H9 (cell line): ENCODE results near the gene MCAM. TPM values are rescaled to one million over a fixed set of nuclear protein-coding genes. Genes with fewer than 3 reads are reported as not detected.

ENCODE experiments used
- DNase-seq: peaks from one replicate; pipeline ENCODE4 v3.0.0-alpha.2; 2017
- H2AFZ ChIP-seq: one replicate; pipeline ENCODE4 v1.6.1; 2013; ENCODE audit warnings: mild to moderate bottlenecking, low read length, control low read depth, moderate library complexity
- H2AK5ac ChIP-seq: 2 replicates; pipeline ENCODE4 v1.6.1; 2013; ENCODE audit warnings: low read length, control low read depth, mixed read lengths; ENCODE audit not compliant: insufficient read length
- H2BK120ac ChIP-seq: one replicate; pipeline ENCODE4 v1.6.1; 2013; ENCODE audit warnings: low read depth, mild to moderate bottlenecking, low read length, control low read depth, inconsistent platforms; ENCODE audit not compliant: poor library complexity, severe bottlenecking
- H2BK12ac ChIP-seq: 2 replicates; pipeline ENCODE4 v1.6.1; 2013; ENCODE audit warnings: low read length, control low read depth, mixed read lengths, low read depth; ENCODE audit not compliant: insufficient read length
- H2BK15ac ChIP-seq: 2 replicates; pipeline ENCODE4 v1.6.1; 2013; ENCODE audit warnings: low read depth, low read length, control low read depth
- H2BK20ac ChIP-seq: one replicate; pipeline ENCODE4 v1.6.1; 2013; ENCODE audit warnings: low read depth, mild to moderate bottlenecking, low read length, control low read depth, inconsistent platforms; ENCODE audit not compliant: poor library complexity, severe bottlenecking
- H2BK5ac ChIP-seq: 2 replicates; pipeline ENCODE4 v1.6.1; 2013; ENCODE audit warnings: low read length, control low read depth, mixed read lengths; ENCODE audit not compliant: insufficient read length
- H3K14ac ChIP-seq: 2 replicates; pipeline ENCODE4 v1.6.1; 2013; ENCODE audit warnings: low read length, control low read depth; ENCODE audit not compliant: insufficient read depth
- H3K18ac ChIP-seq: 2 replicates; pipeline ENCODE4 v1.6.1; 2013; ENCODE audit warnings: low read depth, mild to moderate bottlenecking, mixed read lengths, low read length, control low read depth; ENCODE audit not compliant: insufficient read length
- H3K23ac ChIP-seq: 2 replicates; pipeline ENCODE4 v1.6.1; 2013; ENCODE audit warnings: low read length, control low read depth, mixed read lengths, low read depth; ENCODE audit not compliant: insufficient read length
- H3K23me2 ChIP-seq: 2 replicates; pipeline ENCODE4 v1.6.1; 2013; ENCODE audit warnings: low read depth, mild to moderate bottlenecking, mixed read lengths, low read length, control low read depth; ENCODE audit not compliant: insufficient read length, poor library complexity, severe bottlenecking
- H3K27ac ChIP-seq: 2 replicates; pipeline ENCODE4 v1.5.1; 2013; ENCODE audit warnings: low read length, control low read depth, mixed read lengths, low read depth; ENCODE audit not compliant: insufficient read length
- H3K27me3 ChIP-seq: 2 replicates; pipeline ENCODE4 v1.6.1; 2013; ENCODE audit warnings: low read length, control low read depth, inconsistent platforms; ENCODE audit not compliant: insufficient read depth
- H3K4ac ChIP-seq: 2 replicates; pipeline ENCODE4 v1.6.1; 2013; ENCODE audit warnings: low read depth, mild to moderate bottlenecking, control low read depth, inconsistent platforms, low read length, moderate library complexity
- H3K4me1 ChIP-seq: 2 replicates; pipeline ENCODE4 v1.6.1; 2013; ENCODE audit warnings: low read length, control low read depth, inconsistent platforms; ENCODE audit not compliant: insufficient read depth
- H3K4me2 ChIP-seq: 2 replicates; pipeline ENCODE4 v1.6.1; 2013; ENCODE audit warnings: low read length, control low read depth, mixed read lengths; ENCODE audit not compliant: insufficient read length, insufficient read depth
- H3K56ac ChIP-seq: 2 replicates; pipeline ENCODE4 v1.6.1; 2013; ENCODE audit warnings: low read depth, mild to moderate bottlenecking, mixed read lengths, low read length, control low read depth; ENCODE audit not compliant: insufficient read length
- H3K79me1 ChIP-seq: 2 replicates; pipeline ENCODE4 v1.6.1; 2013; ENCODE audit warnings: low read depth, mild to moderate bottlenecking, moderate library complexity, low read length, control low read depth, inconsistent platforms; ENCODE audit not compliant: insufficient read depth, poor library complexity, severe bottlenecking
- H3K79me2 ChIP-seq: 2 replicates; pipeline ENCODE4 v1.6.1; 2013; ENCODE audit warnings: low read length, control low read depth, inconsistent platforms; ENCODE audit not compliant: insufficient read depth
- H3K9ac ChIP-seq: 2 replicates; pipeline ENCODE4 v1.6.1; 2013; ENCODE audit warnings: low read length, control low read depth, mixed read lengths; ENCODE audit not compliant: insufficient read length; ENCODE audit errors: extremely low read depth
- H3K9me3 ChIP-seq: one replicate; pipeline ENCODE4 v1.6.1; 2013; ENCODE audit warnings: low read depth, low read length, inconsistent platforms; ENCODE audit not compliant: control insufficient read depth
- H3T11ph ChIP-seq: one replicate; pipeline ENCODE4 v1.6.1; 2013; ENCODE audit warnings: mild to moderate bottlenecking, low read length, control low read depth, inconsistent platforms
- H4K20me1 ChIP-seq: one replicate; pipeline ENCODE4 v1.6.1; 2013; ENCODE audit not compliant: control insufficient read depth, insufficient read length, insufficient read depth
- H4K5ac ChIP-seq: 2 replicates; pipeline ENCODE4 v1.6.1; 2013; ENCODE audit warnings: low read depth, mild to moderate bottlenecking, mixed read lengths, low read length, control low read depth; ENCODE audit not compliant: insufficient read length
- H4K8ac ChIP-seq: replicated peaks from 2 replicates; pipeline ENCODE4 v1.6.1; 2013; ENCODE audit warnings: low read length, control low read depth, mixed read lengths, low read depth; ENCODE audit not compliant: insufficient read length
- H4K91ac ChIP-seq: 2 replicates; pipeline ENCODE4 v1.6.1; 2013; ENCODE audit warnings: low read depth, mild to moderate bottlenecking, moderate library complexity, mixed read lengths, low read length, control low read depth; ENCODE audit not compliant: insufficient read length
- H3K27ac Mint-ChIP-seq, 3 experiments: 2 replicates in 2 of 3; 3 replicates in 1 of 3; pipeline ENCODE4 v1.8.0; 2020 to 2021; ENCODE audit warnings: mixed read lengths in 3 of 3, mild to moderate bottlenecking in 1 of 3, moderate library complexity in 1 of 3
- H3K27me3 Mint-ChIP-seq: 2 replicates; pipeline ENCODE4 v1.8.0; 2021; ENCODE audit warnings: low read depth, mild to moderate bottlenecking, moderate library complexity, mixed read lengths
- H3K36me3 Mint-ChIP-seq, 3 experiments: 2 replicates in 2 of 3; 3 replicates in 1 of 3; pipeline ENCODE4 v1.8.0; 2020 to 2021; ENCODE audit warnings: low read depth in 3 of 3, mixed read lengths in 3 of 3; ENCODE audit not compliant: insufficient read depth in 1 of 3
- H3K4me1 Mint-ChIP-seq, 2 experiments: 2 replicates each; pipeline ENCODE4 v1.8.0; 2020; ENCODE audit warnings: mixed read lengths in 2 of 2
- H3K4me3 Mint-ChIP-seq, 2 experiments: 2 replicates in 1 of 2; 3 replicates in 1 of 2; pipeline ENCODE4 v1.8.0; 2020 to 2021; ENCODE audit warnings: mild to moderate bottlenecking in 2 of 2, mixed read lengths in 2 of 2, moderate library complexity in 1 of 2
- H3K9me3 Mint-ChIP-seq, 2 experiments: 2 replicates in 1 of 2; 3 replicates in 1 of 2; pipeline ENCODE4 v1.8.0; 2020; ENCODE audit warnings: mild to moderate bottlenecking in 2 of 2, mixed read lengths in 2 of 2, moderate library complexity in 1 of 2
- WGBS: extraction: QIAGEN DNeasy Blood & Tissue Kit; methylation state at CpG from one replicate; pipeline ENCODE4 v1.1.7; 2013; ENCODE audit warnings: missing lambda C conversion rate, low lambda C conversion rate, mixed read lengths; ENCODE audit not compliant: insufficient read length; ENCODE audit errors: extremely low coverage; 5-methylcytosine and 5-hydroxymethylcytosine counted together
- total RNA-seq: library from RNA; stranded (reverse); gene quantifications from 2 replicates; pipeline ENCODE4 v1.2.1, GENCODE V29; 2021
- TF ChIP-seq, protein P1 (sequence below): fragments of 200-600 bp; sonication (generic); conservative IDR thresholded peaks from 3 replicates; pipeline ENCODE4 v1.8.0; 2021; ENCODE audit warnings: antibody characterized with exemption, mild to moderate bottlenecking

Gene MCAM
- total RNA-seq, 1 experiment from 2014 or later: 21.5 TPM

DNA sequence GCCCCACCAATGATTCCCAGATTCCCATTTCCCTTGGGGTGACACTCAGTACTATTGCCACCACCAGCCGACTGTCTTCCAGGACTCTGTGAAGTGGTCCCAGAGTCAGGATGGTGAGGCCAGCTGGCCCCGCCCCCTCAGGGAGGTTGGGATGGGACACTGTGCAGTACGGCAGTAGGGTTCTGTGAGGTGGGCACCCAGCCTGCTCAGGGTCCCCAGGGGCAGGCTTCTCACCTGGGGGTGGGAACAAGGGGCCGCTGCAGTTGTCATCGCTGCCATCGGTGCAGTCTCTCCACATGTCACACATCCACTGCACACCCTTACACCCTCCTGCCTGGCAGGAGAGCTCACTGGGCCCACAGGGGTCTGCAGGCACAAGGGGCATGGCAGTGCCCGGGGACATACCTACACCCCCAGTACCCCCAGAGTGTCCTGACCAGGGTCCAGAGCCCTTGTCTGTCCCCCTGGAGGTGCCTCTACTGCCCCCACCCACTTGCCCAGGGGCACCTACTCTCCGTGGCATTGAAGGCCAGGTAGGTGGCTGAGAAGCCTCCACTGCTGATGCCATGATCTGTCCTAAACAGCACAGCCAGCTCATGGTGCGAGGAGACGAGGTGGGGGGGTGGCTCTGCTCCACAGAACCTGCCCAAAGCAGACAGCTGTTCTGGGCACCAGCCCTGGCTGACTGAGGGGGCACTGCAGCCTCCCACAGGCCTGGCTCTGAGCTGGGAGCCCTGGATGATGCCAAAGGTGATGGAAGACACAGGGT, 25.6 kb upstream of the MCAM start:
- peaks cover 82% of the 10 kb centered on the region for H3K27me3 Mint-ChIP-seq
- no peaks in the 10 kb centered on the region; the same call in 1 of the 2 replicates for H3K4me1 ChIP-seq
- H3K23me2 ChIP-seq: peaks cover 19% of the 10 kb centered on the region
- H3K18ac ChIP-seq: no peak overlapping the region
- no peak overlapping the region for H2BK15ac ChIP-seq
- H2AFZ ChIP-seq: no peak overlapping the region
- no peak overlapping the region for H3K4me2 ChIP-seq
- no peak overlapping the region for H3T11ph ChIP-seq
- H3K14ac ChIP-seq: no peak overlapping the region
- H3K36me3 Mint-ChIP-seq: no peaks in the 10 kb centered on the region; a peak in 1 of 7 replicates
- H3K9ac ChIP-seq: no peak overlapping the region
- no peak overlapping the region for H2BK20ac ChIP-seq
- H4K20me1 ChIP-seq: no peaks in the 10 kb centered on the region
- H3K23ac ChIP-seq: no peak overlapping the region
- TF ChIP-seq, protein P1, sequence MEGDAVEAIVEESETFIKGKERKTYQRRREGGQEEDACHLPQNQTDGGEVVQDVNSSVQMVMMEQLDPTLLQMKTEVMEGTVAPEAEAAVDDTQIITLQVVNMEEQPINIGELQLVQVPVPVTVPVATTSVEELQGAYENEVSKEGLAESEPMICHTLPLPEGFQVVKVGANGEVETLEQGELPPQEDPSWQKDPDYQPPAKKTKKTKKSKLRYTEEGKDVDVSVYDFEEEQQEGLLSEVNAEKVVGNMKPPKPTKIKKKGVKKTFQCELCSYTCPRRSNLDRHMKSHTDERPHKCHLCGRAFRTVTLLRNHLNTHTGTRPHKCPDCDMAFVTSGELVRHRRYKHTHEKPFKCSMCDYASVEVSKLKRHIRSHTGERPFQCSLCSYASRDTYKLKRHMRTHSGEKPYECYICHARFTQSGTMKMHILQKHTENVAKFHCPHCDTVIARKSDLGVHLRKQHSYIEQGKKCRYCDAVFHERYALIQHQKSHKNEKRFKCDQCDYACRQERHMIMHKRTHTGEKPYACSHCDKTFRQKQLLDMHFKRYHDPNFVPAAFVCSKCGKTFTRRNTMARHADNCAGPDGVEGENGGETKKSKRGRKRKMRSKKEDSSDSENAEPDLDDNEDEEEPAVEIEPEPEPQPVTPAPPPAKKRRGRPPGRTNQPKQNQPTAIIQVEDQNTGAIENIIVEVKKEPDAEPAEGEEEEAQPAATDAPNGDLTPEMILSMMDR: no peak
- H2BK5ac ChIP-seq: no peak overlapping the region
- no peaks in the 10 kb centered on the region for H3K9me3 ChIP-seq
- H2BK120ac ChIP-seq: no peak overlapping the region
- no peaks in the 10 kb centered on the region for H3K79me2 ChIP-seq
- H3K4me3 Mint-ChIP-seq: no peak overlapping the region; a peak in 1 of 5 replicates
- no peak overlapping the region for H3K27ac ChIP-seq
- no peak overlapping the region for H4K91ac ChIP-seq
- peaks cover 16% of the 10 kb centered on the region for H3K27me3 ChIP-seq
- WGBS: no CpG with 5 or more reads among the region's 10 CpGs
- H3K56ac ChIP-seq: no peak overlapping the region
- H4K8ac ChIP-seq: no peak overlapping the region
- H3K4me1 Mint-ChIP-seq: peaks cover 24 to 41% of the 10 kb centered on the region in 2 experiments
- peak; percentile 24 for DNase-seq
- no peak overlapping the region for H3K4ac ChIP-seq
- H2BK12ac ChIP-seq: no peak overlapping the region
- no peaks in the 10 kb centered on the region; a peak in 1 of 5 replicates for H3K9me3 Mint-ChIP-seq
- H4K5ac ChIP-seq: no peak overlapping the region
- no peak overlapping the region for H3K27ac Mint-ChIP-seq
- no peak overlapping the region for H2AK5ac ChIP-seq
- H3K79me1 ChIP-seq: no peaks in the 10 kb centered on the region
